Esophagus (tissue), 2 donors: Measurements from ENCODE around the gene GSC2. TPM values are rescaled to one million over a fixed set of nuclear protein-coding genes. Genes with fewer than 3 reads are reported as not detected.

ENCODE experiments used
- H3K27ac ChIP-seq, 2 donors: one replicate each; pipeline ENCODE4 v1.5.1; 2013; ENCODE audit warnings: low read depth in 2 of 2, mild to moderate bottlenecking in 2 of 2, inconsistent platforms in 1 of 2, low read length in 1 of 2, moderate library complexity in 1 of 2
- H3K27me3 ChIP-seq, 2 donors: one replicate each; pipeline ENCODE4 v1.6.1; 2013; ENCODE audit warnings: low read length in 2 of 2, control low read depth in 1 of 2, mild to moderate bottlenecking in 1 of 2; ENCODE audit not compliant: insufficient read depth in 2 of 2, control insufficient read depth in 1 of 2
- H3K36me3 ChIP-seq, 2 donors: one replicate each; pipeline ENCODE4 v1.6.1; 2013; ENCODE audit warnings: low read length in 1 of 2; ENCODE audit not compliant: control insufficient read depth in 2 of 2, insufficient read depth in 2 of 2
- H3K4me1 ChIP-seq, 2 donors: one replicate each; pipeline ENCODE4 v1.6.1; 2013; ENCODE audit warnings: low read length in 1 of 2; ENCODE audit not compliant: control insufficient read depth in 2 of 2, insufficient read depth in 2 of 2
- H3K4me3 ChIP-seq, 2 donors: one replicate each; pipeline ENCODE4 v1.5.1; 2013; ENCODE audit warnings: low read length in 2 of 2, mild to moderate bottlenecking in 2 of 2, low read depth in 1 of 2, moderate library complexity in 1 of 2
- H3K9me3 ChIP-seq, 2 donors: one replicate each; pipeline ENCODE4 v1.6.1; 2013; ENCODE audit warnings: mild to moderate bottlenecking in 2 of 2, low read depth in 1 of 2, low read length in 1 of 2, moderate library complexity in 1 of 2; ENCODE audit not compliant: control insufficient read depth in 2 of 2, insufficient read depth in 1 of 2
- WGBS, 2 donors: extraction: QIAGEN DNeasy Blood & Tissue Kit; methylation state at CpG; one replicate each; pipeline ENCODE4 v1.1.7; 2013; 5-methylcytosine and 5-hydroxymethylcytosine counted together
- polyA plus RNA-seq, 2 donors: library from polyadenylated mRNA; stranded (reverse); fragments of 200-250 nt; gene quantifications; one replicate each; pipeline ENCODE4 v1.2.3, GENCODE V29; 2013
- donor health status: healthy with polysubstance abuse.
- donor health status: Bipolar disorder and iron deficiency.

The GSC2 gene
- polyA plus RNA-seq, 2 donors, result not detected

DNA sequence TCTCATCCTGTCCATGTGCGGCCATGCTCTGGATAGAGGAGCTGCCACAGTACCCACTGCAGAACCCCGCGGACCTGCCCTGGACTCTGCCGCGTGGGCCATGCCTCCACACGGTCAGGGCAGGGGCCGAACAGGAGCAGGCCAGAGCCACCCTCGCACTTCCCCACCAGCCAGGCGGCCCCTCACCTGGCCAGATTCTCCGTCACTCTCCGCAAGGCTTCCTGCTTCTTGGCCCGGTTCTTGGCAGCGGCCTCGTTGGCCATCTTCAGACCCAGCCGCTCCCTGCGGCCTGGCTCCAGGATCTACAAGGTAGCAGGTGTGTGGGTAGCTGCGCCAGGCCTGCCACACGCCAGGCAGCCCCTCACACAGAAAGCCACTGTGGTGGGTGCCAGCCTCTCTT, 15.2 kb downstream of the GSC2 start:
- Histone ChIP-seq H3K4me1 (peaks cover 0 to 16% of the 10 kb centered on the region in 2 donors), H3K9me3 (no peaks in the 10 kb centered on the region), H3K27ac (no peak overlapping the region), H3K4me3 (no peak overlapping the region), H3K27me3 (no peaks in the 10 kb centered on the region), H3K36me3 (peaks cover 23 to 77% of the 10 kb centered on the region in 2 donors)
- 93 to 95% methylated on average over 18 of the region's 18 CpGs for WGBS, 2 donors

DNA sequence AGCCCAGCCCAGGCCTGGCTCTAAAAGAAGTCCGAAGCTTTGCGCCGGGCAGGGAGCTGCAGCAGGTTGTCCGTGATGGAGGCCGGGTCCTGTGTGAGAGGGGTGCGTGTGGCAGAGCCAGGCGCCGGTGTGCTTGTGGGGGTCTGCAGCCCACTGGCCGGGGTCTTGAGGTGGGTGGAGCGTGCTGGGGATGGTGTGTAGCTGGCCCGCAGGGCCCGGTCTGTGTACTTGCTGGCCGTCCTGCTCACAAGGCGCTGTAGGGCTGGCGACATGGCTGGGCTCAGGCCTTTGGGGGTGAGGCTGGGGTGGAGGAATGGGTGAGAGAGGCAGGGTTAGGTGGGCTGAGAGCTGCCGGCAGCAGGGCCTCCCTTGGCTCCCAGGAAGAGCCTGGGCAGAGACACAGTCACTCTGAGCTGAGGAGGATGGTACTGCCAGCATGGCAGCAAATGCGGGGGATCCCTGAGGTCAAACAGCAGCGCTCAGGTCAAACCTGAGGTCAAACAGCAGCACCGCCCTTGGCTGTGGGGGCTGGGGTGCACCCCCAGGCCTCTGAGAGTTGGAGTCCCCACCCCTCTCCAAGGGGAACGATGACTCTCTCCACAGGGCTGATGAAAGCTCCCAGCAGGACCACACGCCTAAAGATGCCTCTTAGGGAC, 15.8 kb downstream of the GSC2 start:
- 93 to 94% methylated on average over 21 of the region's 21 CpGs for WGBS, 2 donors
- Histone ChIP-seq H3K9me3 (no peaks in the 10 kb centered on the region), H3K4me3 (no peak overlapping the region), H3K27me3 (no peaks in the 10 kb centered on the region), H3K36me3 (peaks cover 19 to 71% of the 10 kb centered on the region in 2 donors), H3K27ac (no peak overlapping the region), H3K4me1 (peaks cover 0 to 18% of the 10 kb centered on the region in 2 donors)

DNA sequence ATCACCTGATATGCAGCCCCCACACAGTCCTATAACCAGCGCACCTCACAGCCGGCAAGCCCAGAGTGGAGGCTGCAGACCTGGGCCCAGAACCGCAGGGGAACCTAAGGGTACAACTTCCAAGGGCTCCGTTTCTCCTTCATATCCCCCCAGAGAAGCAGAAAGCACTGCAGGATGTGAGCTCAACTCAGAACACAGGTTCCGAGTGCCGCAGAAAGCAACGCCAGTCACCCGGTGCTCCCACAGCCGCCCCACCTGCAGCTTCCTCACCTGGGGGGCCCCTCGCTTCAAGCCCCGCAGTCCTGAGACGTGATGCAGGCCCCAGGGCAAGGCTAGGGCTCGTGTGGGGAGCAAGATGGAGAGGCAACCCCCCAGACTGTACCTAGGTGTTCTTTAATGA, 16.5 kb downstream of the GSC2 start:
- H3K36me3 ChIP-seq, result peaks cover 15 to 64% of the 10 kb centered on the region in 2 donors
- H3K27ac ChIP-seq, result no peak overlapping the region
- H3K9me3 ChIP-seq, result no peaks in the 10 kb centered on the region
- H3K27me3 ChIP-seq, result no peaks in the 10 kb centered on the region
- peaks cover 0 to 25% of the 10 kb centered on the region in 2 donors for H3K4me1 ChIP-seq
- H3K4me3 ChIP-seq, result no peak overlapping the region
- 94 to 97% methylated on average over 12 to 13 of the region's 13 CpGs for WGBS, 2 donors

DNA sequence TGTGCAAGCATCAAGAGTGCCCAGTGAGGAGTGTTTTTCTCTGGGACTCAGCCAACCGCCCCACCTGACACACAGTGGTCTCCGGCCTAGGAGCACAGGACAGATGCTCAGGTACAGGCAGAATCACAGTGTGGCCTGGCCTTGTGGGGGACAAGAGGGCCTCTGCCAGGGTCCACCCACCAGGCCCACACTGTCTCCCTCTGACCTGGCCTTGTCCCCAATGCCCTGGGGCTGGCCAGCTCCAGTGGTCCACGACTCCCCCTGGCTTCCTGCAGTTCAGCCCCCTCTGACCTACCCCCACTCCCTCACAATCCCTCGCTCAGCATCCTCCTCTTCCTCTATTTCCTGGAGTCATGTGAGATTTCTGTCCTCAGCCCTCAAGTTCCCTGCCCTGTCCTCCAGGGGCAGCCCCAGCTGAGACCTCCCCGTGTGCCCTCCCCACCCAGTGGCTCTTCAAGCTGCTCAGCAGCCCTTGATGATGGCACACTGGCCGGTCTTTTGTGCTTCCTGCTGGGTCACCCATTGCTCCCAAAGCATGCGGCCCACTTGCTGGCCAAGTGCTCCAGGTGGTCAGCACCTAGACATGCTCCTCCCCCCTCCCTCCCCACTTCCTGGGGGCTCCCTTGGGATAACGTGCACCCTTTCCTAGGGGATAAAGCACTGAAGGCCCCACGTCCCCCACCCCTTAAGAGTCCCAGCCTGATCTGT, 17.2 kb downstream of the GSC2 start:
- WGBS, 2 donors, result 85 to 88% methylated on average over 9 of the region's 9 CpGs
- H3K27ac ChIP-seq, result no peak overlapping the region
- H3K4me1 ChIP-seq, result peaks cover 0 to 28% of the 10 kb centered on the region in 2 donors
- peaks cover 15 to 57% of the 10 kb centered on the region in 2 donors for H3K36me3 ChIP-seq
- no peak overlapping the region for H3K4me3 ChIP-seq
- H3K27me3 ChIP-seq, result no peaks in the 10 kb centered on the region
- H3K9me3 ChIP-seq, result no peaks in the 10 kb centered on the region

DNA sequence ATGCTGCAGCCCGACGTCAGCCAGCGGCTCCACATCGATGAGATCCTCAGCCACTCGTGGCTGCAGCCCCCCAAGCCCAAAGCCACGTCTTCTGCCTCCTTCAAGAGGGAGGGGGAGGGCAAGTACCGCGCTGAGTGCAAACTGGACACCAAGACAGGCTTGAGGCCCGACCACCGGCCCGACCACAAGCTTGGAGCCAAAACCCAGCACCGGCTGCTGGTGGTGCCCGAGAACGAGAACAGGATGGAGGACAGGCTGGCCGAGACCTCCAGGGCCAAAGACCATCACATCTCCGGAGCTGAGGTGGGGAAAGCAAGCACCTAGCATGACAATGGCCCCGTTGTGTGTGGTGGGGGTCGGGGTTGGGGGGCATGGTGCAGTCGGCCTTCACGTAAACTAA, 17.9 kb downstream of the GSC2 start:
- Histone ChIP-seq H3K36me3 (peaks cover 15 to 50% of the 10 kb centered on the region in 2 donors), H3K4me3 (no peak overlapping the region), H3K27me3 (no peaks in the 10 kb centered on the region), H3K9me3 (no peaks in the 10 kb centered on the region), H3K27ac (no peak overlapping the region), H3K4me1 (peaks cover 0 to 33% of the 10 kb centered on the region in 2 donors)
- WGBS, 2 donors, result 94 to 96% methylated on average over 20 of the region's 20 CpGs

DNA sequence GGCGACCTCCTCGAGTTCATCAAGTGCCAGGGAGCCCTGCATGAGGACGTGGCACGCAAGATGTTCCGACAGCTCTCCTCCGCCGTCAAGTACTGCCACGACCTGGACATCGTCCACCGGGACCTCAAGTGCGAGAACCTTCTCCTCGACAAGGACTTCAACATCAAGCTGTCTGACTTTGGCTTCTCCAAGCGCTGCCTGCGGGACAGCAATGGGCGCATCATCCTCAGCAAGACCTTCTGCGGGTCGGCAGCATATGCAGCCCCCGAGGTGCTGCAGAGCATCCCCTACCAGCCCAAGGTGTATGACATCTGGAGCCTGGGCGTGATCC, 18.4 kb downstream of the GSC2 start:
- peaks cover 0 to 37% of the 10 kb centered on the region in 2 donors for H3K4me1 ChIP-seq
- no peaks in the 10 kb centered on the region for H3K9me3 ChIP-seq
- H3K4me3 ChIP-seq, result no peak overlapping the region
- no peak overlapping the region for H3K27ac ChIP-seq
- H3K27me3 ChIP-seq, result no peaks in the 10 kb centered on the region
- H3K36me3 ChIP-seq, result peaks cover 11 to 45% of the 10 kb centered on the region in 2 donors
- WGBS, 2 donors, result 96 to 98% methylated on average over 19 of the region's 19 CpGs

DNA sequence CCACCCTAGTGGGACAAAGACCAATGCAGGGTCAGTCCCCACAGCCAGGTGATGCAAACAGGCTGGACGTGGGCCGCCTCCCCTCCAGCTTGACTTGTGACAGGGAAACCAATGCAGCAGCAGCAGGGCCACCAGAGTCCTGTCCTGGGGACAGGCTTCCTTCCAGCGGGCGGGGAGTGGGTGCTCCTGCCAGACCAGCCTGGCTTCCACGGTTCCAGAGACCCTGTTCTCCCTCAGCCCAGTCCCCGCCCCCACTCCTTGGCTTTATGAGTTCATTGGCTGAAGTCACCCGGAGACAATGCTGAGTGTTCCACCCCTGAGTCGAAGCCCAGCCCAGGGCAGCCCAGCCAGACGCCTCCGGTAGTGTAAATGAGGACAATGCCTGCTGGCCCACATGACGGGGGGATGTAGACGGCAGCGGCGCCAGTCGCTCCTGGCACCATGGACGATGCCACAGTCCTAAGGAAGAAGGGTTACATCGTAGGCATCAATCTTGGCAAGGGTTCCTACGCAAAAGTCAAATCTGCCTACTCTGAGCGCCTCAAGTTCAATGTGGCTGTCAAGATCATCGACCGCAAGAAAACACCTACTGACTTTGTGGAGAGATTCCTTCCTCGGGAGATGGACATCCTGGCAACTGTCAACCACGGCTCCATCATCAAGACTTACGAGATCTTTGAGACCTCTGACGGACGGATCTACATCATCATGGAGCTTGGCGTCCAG, 19.0 kb downstream of the GSC2 start, which contains the start of gene TSSK2:
TSS of gene TSSK2 (plus strand) at position 350 of the 726 bp plus-strand sequence. CDS start at position 442, 92 bp downstream.
- peak within 1 kb of the TSS; percentile 43 to 87 for H3K27ac ChIP-seq
- H3K36me3 ChIP-seq, result peaks cover 10 to 42% of the 10 kb centered on the region in 2 donors
- H3K4me1 ChIP-seq, result peaks cover 0 to 38% of the 10 kb centered on the region in 2 donors
- 79 to 81% methylated on average over 27 of the region's 27 CpGs for WGBS, 2 donors
- no peaks in the 10 kb centered on the region for H3K9me3 ChIP-seq
- H3K4me3 ChIP-seq, result no peak within 1 kb of the TSS
- H3K27me3 ChIP-seq, result no peaks in the 10 kb centered on the region

DNA sequence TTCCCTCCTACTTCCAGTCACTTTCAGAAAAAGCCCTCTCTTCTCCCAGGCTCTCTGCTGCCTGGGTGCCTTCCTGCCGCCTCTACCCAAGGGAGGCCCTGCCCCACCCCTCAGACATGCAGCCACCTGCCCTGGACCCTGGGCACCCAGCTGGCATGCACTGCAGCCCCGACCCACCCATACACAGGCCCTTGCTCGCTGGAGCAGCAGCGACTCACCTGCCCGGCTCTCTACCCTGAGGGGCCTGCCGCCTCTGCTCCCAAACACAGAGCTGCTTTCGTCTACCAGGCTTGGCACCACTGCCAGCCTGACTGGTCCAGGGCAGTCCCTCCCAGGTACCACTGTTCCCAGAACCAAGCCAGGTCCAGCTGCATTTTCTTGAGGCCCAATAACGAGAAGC, 20.2 kb downstream of the GSC2 start:
- Histone ChIP-seq H3K27ac (peak overlapping the region; percentile 82 to 87), H3K9me3 (no peaks in the 10 kb centered on the region), H3K4me3 (no peak overlapping the region), H3K4me1 (peaks cover 0 to 39% of the 10 kb centered on the region in 2 donors), H3K27me3 (no peaks in the 10 kb centered on the region), H3K36me3 (peaks cover 6 to 35% of the 10 kb centered on the region in 2 donors)
- WGBS, 2 donors, result 52 to 64% methylated on average over 8 of the region's 8 CpGs

DNA sequence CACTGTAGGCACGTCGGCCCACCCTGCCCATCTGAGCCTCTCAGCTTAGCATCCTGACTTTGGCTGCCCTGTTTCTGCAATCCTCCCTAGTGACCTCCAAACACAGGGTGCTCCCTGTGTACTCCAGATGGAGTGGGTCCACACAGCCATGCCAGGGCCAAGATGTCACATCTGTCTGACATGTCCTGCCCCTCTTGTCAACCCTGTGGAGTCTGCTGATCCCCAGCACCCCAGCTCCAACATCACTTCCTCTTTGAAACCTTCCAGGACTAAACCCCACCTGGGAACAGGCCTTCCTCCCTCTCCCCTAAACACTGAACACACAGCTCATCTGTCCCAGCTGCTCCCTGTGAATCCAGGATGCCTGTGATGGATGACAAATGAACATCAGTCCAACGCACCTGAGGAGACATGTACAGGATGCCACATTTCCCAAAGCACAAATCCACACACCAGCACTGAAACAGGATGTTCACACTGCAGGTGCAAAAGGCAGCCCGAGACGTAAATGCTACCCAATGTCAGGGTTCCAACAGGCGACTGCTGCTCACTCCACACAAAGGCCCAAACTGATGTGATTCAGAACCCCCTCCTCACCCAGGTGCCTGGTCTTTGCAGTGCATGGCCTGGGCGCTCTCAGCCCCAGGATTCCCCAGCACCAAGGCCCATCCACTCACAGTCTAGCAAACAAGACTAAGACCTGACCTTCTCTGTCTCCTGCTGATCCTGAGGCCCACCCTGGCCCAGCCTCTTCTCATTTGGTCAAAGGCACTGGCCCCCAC, 21.0 kb downstream of the GSC2 start:
- no peaks in the 10 kb centered on the region for H3K9me3 ChIP-seq
- peaks cover 0 to 28% of the 10 kb centered on the region in 2 donors for H3K36me3 ChIP-seq
- peaks cover 0 to 39% of the 10 kb centered on the region in 2 donors for H3K4me1 ChIP-seq
- peak overlapping the region; percentile 82 to 87 for H3K27ac ChIP-seq
- no peaks in the 10 kb centered on the region for H3K27me3 ChIP-seq
- H3K4me3 ChIP-seq, result no peak overlapping the region
- 64 to 72% methylated on average over 7 of the region's 7 CpGs for WGBS, 2 donors
